RWPE2 (cell line): Measurements from ENCODE around the gene AFG3L2.
A peak's percentile ranks its signal among the peaks of the same experiment; 100 is the strongest.

Source experiments
- ATAC-seq: fragments of 200-7000 bp; cut with Tn5 transposase; 3 replicates; pipeline ENCODE4 v1.9.1; 2021; ENCODE audit warnings: low read depth
- DNase-seq: peaks from one replicate; pipeline ENCODE4 v3.0.0-alpha.2; 2020; ENCODE audit warnings: low spot score
- H3K27ac ChIP-seq: fragments of 450-650 bp; 2 replicates; pipeline ENCODE4 v1.5.1; 2017; ENCODE audit warnings: mild to moderate bottlenecking; ENCODE audit not compliant: poor library complexity, severe bottlenecking
- H3K27me3 ChIP-seq: fragments of 250-450 bp; sonication (Bioruptor Pico); 2 replicates; pipeline ENCODE4 v1.5.1; 2021; ENCODE audit warnings: mild to moderate bottlenecking, moderate library complexity; ENCODE audit not compliant: insufficient read depth, poor library complexity, severe bottlenecking
- H3K36me3 ChIP-seq: fragments of 250-450 bp; sonication (Bioruptor Pico); 2 replicates; pipeline ENCODE4 v1.5.1; 2020; ENCODE audit warnings: low read depth, mild to moderate bottlenecking, moderate library complexity
- H3K4me1 ChIP-seq: fragments of 250-450 bp; sonication (Bioruptor Pico); 2 replicates; pipeline ENCODE4 v1.5.1; 2021; ENCODE audit warnings: mild to moderate bottlenecking, moderate library complexity; ENCODE audit not compliant: insufficient read depth, poor library complexity, severe bottlenecking
- H3K4me3 ChIP-seq: fragments of 250-450 bp; sonication (Bioruptor Pico); 2 replicates; pipeline ENCODE4 v1.5.1; 2021; ENCODE audit warnings: mild to moderate bottlenecking, moderate library complexity; ENCODE audit not compliant: severe bottlenecking
- H3K9me3 ChIP-seq: fragments of 250-450 bp; sonication (Bioruptor Pico); 2 replicates; pipeline ENCODE4 v1.5.1; 2021; ENCODE audit warnings: mild to moderate bottlenecking, moderate library complexity; ENCODE audit not compliant: severe bottlenecking
- TF ChIP-seq, protein P1 (sequence below): fragments of 450-650 bp; IDR thresholded peaks from one replicate; pipeline ENCODE4 v1.5.1; 2017; ENCODE audit warnings: mild to moderate bottlenecking, moderate library complexity; ENCODE audit not compliant: poor library complexity, severe bottlenecking

AFG3L2 gene

DNA sequence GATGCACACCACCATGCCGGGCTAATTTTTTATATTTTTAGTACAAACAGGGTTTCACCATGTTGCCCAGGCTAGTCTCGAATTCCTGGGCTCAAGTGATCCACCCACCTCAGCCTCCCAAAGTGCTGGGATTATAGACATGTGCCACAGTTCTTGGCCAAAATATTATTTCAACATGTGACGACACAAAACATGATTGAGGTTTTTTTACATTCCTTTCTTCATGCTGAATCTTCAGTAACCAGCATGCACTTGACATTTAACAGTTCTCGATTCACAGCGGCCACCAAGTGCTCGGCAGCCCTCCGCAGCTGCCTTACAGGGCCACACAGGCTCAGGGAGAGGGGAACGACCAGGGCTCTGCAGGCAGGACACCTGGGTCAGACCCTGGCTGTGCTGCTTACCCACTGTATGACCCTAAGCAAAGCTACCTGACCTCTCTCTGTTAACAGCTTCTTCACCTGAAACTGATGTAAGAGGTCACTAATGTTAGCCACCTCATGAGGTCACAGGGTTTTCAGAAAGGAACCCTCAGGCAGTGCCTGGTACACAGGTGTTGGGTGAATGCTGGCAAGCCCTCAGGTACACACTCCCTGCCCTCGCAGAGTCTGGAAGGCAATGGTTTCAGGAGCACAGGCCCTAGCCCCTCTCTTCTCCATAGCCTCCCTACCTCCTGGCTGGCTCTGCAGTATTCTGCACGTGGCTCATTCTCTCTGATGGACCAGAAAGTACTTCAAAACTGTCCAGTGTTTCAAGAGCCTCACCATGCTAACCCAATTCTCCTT is 43.3 kb downstream of the AFG3L2 start:
- H3K9me3 ChIP-seq = no peaks in the 10 kb centered on the region
- no peak overlapping the region for H3K27ac ChIP-seq
- H3K27me3 ChIP-seq = no peaks in the 10 kb centered on the region
- peaks cover 13% of the 10 kb centered on the region for H3K4me1 ChIP-seq
- DNase-seq (no peak), ATAC-seq (0 out of 3 replicates have a peak, but pooled peaks have one; percentile 5)
- H3K36me3 ChIP-seq = peaks cover 71% of the 10 kb centered on the region
- H3K4me3 ChIP-seq = no peak overlapping the region
- TF ChIP-seq, protein P1, sequence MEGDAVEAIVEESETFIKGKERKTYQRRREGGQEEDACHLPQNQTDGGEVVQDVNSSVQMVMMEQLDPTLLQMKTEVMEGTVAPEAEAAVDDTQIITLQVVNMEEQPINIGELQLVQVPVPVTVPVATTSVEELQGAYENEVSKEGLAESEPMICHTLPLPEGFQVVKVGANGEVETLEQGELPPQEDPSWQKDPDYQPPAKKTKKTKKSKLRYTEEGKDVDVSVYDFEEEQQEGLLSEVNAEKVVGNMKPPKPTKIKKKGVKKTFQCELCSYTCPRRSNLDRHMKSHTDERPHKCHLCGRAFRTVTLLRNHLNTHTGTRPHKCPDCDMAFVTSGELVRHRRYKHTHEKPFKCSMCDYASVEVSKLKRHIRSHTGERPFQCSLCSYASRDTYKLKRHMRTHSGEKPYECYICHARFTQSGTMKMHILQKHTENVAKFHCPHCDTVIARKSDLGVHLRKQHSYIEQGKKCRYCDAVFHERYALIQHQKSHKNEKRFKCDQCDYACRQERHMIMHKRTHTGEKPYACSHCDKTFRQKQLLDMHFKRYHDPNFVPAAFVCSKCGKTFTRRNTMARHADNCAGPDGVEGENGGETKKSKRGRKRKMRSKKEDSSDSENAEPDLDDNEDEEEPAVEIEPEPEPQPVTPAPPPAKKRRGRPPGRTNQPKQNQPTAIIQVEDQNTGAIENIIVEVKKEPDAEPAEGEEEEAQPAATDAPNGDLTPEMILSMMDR = no peak

DNA sequence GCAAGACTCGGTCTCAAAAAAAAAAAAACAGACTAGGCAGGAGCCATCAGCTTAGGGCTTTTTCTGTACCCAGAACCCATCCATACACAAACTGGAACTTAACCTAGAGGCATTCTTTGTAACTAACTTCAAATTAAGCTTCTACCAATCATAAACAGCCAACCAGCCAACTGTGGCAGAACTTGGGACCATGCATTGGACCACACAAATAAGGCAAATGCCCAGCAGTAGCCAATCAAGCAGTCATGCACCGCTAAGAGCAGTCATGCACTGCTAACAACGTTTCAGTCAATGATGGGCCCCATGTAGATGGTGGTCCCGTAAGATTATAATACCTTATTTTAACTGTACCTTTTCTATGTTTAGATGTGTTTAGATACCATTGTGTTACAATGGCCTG is 46.3 kb downstream of the AFG3L2 start:
- DNase-seq = no peak
- TF ChIP-seq, protein P1 = no peak
- H3K9me3 ChIP-seq = no peaks in the 10 kb centered on the region
- H3K36me3 ChIP-seq = peaks cover 72% of the 10 kb centered on the region
- H3K4me3 ChIP-seq = no peak overlapping the region
- H3K27ac ChIP-seq = no peak overlapping the region
- ATAC-seq = no peak
- no peaks in the 10 kb centered on the region for H3K27me3 ChIP-seq
- H3K4me1 ChIP-seq = no peaks in the 10 kb centered on the region

DNA sequence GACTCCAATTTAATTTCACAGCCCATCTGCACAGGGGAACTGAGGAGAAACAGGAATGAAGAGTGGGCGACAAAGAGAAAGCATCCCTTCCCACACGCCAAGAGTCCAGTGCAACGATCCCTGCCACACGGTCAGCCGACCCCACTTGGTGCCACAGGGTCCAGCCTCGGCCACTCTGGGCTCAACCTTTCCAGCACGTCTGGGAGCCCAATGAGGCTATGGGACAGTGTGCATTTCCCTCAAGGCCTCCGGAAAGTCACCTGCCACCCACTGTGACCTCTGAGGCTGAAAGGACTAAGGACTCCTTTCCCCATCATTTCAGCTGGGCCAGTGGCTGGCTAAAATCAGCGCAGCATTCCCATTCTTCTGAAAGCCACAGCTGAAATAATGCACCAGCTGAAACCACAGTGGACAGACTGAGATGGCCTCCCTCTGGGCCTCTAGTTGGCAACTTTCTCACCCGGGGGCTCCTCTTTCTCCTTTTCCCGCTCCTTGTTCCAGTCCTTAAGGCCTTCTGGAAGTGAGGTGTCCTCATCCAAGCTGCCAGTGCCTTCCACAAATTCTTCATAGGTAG is 47.8 kb downstream of the AFG3L2 start:
- H3K4me1 ChIP-seq = no peaks in the 10 kb centered on the region
- H3K9me3 ChIP-seq = no peaks in the 10 kb centered on the region
- peaks cover 73% of the 10 kb centered on the region for H3K36me3 ChIP-seq
- H3K4me3 ChIP-seq = no peak overlapping the region
- H3K27ac ChIP-seq = no peak overlapping the region
- no peaks in the 10 kb centered on the region for H3K27me3 ChIP-seq
- DNase-seq (no peak), ATAC-seq (no peak)
- TF ChIP-seq, protein P1 = no peak

DNA sequence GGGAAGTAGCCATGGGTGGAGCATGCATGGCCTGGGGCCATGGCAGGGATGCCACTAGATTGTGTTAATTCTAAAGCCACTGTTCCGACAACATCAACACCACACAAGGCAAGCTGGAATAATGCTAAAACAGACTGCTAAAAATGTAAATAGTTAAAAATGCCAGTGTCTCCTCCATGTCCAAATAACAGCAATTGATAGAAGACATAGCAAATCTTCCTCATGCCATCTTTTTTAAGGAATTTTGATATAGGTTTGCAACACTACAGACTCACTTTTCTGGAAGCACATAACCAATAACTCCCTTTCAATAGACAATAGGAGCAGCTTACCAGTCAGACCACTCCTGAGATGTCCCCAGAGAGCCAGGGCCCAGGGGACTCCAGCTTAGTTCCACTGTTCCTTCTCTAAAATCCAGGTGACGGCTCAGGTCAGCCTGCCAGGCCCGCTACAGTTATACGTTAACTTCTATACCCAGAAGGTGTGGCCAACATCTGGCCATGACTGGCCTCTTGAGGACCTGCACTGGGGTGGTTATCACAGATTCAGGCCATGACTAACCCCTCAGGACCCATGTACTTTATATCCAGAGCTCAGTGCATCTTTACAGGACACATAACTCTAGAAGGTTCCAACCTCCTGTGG is 48.7 kb downstream of the AFG3L2 start:
- no peak for ATAC-seq
- H3K27ac ChIP-seq = peak overlapping the region; percentile 6
- TF ChIP-seq, protein P1 = peak; percentile 59

More for the DNA sequence above, 48.7 kb downstream of the AFG3L2 start:
- H3K4me3 ChIP-seq = no peak overlapping the region
- peaks cover 75% of the 10 kb centered on the region for H3K36me3 ChIP-seq
- no peak for DNase-seq
- no peaks in the 10 kb centered on the region for H3K27me3 ChIP-seq
- no peaks in the 10 kb centered on the region for H3K4me1 ChIP-seq
- no peaks in the 10 kb centered on the region for H3K9me3 ChIP-seq
